GM21825 (cell line): ENCODE results near the gene PPP1R16B.
"Not testable (repeated sequence)": the region's sequence is repeated elsewhere in the genome, so short reads cannot be mapped to it uniquely, and the experiment has no call there.

Experiments used
- ATAC-seq: cut with Tn5 transposase; IDR thresholded peaks from one replicate; pipeline ENCODE4 v1.9.1; 2021; ENCODE audit warnings: mild to moderate bottlenecking, moderate library complexity; ENCODE audit not compliant: unreplicated experiment

Gene PPP1R16B

DNA sequence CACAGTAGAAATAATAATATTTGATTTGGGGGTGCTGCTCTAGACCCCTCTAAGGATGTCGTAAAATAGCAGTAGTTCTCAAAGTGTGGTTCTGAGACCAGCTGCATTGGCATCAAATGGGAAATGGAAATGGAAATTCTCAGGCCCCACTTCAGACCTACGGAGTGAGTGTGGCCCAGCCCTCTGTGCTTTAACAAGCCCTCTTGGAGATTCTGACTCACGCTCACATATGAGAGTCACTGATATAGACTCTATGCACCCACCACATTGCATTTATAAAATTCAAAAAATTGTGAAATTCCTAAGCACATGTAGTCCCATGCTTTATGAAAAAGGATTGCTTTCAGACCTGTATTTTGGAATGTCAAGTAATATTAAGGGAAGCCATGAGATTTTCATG is 14.2 kb upstream of the PPP1R16B start:
- no peak for ATAC-seq

GRCh38 chr20:38791940-38792339 is 13.6 kb upstream of the PPP1R16B start:
- ATAC-seq = no peak

- ATAC-seq = not testable (repeated sequence)
These were observed 11.4 kb upstream of the PPP1R16B start for GRCh38 chr20:38794057-38794456.

- ATAC-seq = no peak
These were observed 7.2 kb upstream of the PPP1R16B start for GRCh38 chr20:38798266-38798665.

- no peak for ATAC-seq
These were observed 6.3 kb upstream of the PPP1R16B start for GRCh38 chr20:38799203-38799602.

- ATAC-seq = no peak
These were observed 4.6 kb upstream of the PPP1R16B start for GRCh38 chr20:38800882-38801281.

GRCh38 chr20:38804221-38804620 is 1.3 kb upstream of the PPP1R16B start:
- no peak for ATAC-seq

- ATAC-seq = peak; percentile 38
These were observed 605 bp upstream of the PPP1R16B start for GRCh38 chr20:38804682-38805501.

GRCh38 chr20:38805958-38806854 is 709 bp downstream of the PPP1R16B start:
- no peak for ATAC-seq

- no peak for ATAC-seq
These were observed 1.6 kb downstream of the PPP1R16B start for GRCh38 chr20:38806855-38807655.

GRCh38 chr20:38809942-38810341 is 4.4 kb downstream of the PPP1R16B start:
- ATAC-seq = no peak

DNA sequence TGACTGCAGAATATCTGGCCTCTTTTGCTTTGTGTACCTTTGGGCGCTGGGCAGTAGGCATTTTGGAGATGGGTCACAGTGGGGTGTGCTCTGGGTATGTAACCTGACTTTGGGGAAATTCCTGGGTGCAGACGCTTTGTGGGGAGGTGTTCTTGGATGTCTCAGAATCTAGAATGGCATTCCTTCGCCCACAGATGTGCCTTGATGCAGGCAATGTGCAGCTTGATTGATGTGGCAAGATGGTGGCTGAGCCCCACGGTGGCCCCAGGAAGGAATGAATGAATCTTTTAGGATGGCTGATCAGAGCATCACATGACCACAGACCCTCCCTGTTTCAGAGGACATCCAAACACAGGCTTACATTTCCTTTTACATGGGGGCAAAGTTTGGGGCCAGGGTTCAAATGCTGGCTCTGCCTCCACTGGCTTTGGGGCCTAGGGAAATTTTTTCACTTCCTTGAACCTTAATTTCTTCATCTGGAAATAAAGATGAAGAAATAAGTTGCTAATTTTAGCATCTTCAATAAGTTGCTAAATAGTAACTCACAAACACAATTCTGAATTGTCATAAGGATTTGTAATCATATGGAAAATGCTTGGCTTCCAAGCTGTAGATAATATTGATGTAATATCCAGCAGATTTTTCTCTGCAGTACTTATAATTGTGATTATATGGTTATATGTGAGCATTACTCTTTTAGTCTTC is 5.6 kb downstream of the PPP1R16B start:
- no peak for ATAC-seq

DNA sequence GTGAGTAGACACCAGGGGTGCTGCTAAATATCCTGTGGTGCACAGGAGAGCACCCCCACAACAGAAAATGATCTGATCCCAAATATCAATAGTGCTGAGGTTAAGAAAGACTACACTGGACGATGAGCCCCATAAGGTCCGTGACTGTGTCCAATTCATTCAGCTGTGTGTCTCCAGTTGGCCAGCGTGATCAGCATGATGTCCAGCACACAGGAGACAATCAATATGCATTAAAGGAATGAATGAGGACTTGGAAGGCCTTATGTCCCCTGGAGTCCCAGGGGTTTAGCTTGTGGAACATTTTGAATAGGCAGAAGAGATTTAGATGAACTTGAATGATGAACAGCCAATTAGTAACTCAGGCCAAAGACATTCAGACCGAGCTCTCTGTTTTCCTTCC is 6.3 kb downstream of the PPP1R16B start:
- no peak for ATAC-seq

DNA sequence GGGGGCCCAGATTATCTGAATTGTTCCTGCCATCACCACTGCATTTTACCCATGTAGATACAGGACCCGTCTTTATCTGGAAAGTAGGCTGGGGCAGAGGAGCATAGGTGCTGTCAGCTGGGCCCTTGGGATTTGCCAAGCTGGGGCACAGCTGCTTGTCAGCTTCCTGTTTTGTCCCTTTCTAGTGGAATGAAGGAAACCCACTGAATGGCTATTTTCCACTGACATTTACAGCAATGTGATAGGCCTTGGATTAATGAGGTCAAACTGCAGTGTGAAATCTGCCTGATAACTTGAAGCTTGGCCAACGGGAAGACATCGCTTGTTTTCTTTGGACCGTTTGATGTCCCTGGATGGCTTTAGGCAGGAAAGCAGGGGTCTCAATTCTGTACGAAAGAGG is 6.7 kb downstream of the PPP1R16B start:
- no peak for ATAC-seq

GRCh38 chr20:38812709-38813573 is 7.4 kb downstream of the PPP1R16B start:
- ATAC-seq = no peak

- ATAC-seq = not testable (repeated sequence)
These were observed 8.1 kb downstream of the PPP1R16B start for GRCh38 chr20:38813574-38813962.

- no peak for ATAC-seq
These were observed 9.9 kb downstream of the PPP1R16B start for GRCh38 chr20:38815446-38815845.

DNA sequence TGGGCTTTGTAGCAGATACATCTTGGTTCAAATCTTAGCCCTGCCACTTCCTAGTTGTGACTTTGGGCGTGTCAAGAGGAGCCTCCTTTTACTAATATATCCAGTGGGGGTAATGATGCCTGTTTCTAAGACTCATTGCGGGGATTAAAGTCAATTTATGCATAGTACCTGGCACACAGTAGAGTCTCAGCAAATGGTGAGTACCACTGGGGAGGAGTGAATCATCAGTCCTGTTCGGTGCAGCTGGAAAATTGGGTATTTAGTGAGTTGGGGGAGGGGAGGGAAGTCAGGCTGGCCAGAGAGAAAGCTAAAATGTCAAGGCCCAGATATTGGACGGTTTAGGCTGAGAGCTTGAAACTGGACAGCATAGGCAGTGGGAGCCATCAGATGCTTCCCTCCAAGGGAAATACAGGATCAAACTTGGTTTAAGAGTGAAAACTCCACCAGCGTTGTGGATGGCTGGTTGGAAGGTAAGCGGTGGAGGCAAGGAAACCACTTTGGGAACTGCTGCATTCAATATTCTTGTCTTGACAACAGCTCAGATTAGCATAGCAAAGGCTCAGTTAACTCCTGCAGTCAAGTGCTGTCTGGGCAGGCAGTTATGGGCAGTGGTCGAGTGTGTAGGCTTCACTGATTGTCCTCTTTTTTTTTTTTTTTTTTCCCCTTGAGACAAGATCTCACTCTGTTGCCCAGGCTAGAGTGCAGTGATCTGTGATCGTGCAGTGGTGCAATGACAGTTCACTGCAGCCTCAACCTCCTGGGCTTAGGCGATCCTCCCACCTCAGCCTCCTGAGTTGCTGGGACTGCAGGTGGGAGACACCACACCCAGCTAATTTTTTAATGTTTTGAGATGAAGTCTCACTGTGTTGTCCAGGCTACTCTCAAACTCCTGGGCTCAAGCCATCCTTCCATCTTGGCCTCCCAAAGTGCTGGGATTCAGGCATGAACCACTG is 12.9 kb downstream of the PPP1R16B start:
- ATAC-seq = no peak

GRCh38 chr20:38825571-38825900 is 20.0 kb downstream of the PPP1R16B start:
- ATAC-seq = no peak
